DOHH2 (cell line): ENCODE results near the gene MDH1.

Experiments
- CTCF ChIP-seq: fragments of 200-600 bp; sonication (generic); IDR thresholded peaks from one replicate; pipeline ENCODE4 v1.5.1; 2014; ENCODE audit warnings: antibody characterized with exemption, mild to moderate bottlenecking, low read depth, low read length; ENCODE audit not compliant: poor library complexity, severe bottlenecking
- EZH2phosphoT487 ChIP-seq: fragments of 200-600 bp; sonication (generic); IDR thresholded peaks from 2 replicates; pipeline ENCODE4 v1.6.1; 2017; ENCODE audit warnings: borderline replicate concordance, mild to moderate bottlenecking, antibody characterized with exemption, low read length, moderate library complexity, mixed read lengths

GRCh38 chr2:63545023-63545422 lies 43.7 kb upstream of the MDH1 start:
- TF ChIP-seq CTCF (no peak), EZH2phosphoT487 (no peak)
